A549 (cell line): ENCODE results near the gene AQP10. TPM values are rescaled to one million over a fixed set of nuclear protein-coding genes. Genes with fewer than 3 reads are reported as not detected.
"Not testable (repeated sequence)": the region's sequence is repeated elsewhere in the genome, so short reads cannot be mapped to it uniquely, and the experiment has no call there.

Experiments
- ATAC-seq, 2 experiments: fragments of 200-7000 bp in 1 of 2; fragments of >200 bp in 1 of 2; cut with Nextera tagmentation in 1 of 2; cut with Tn5 transposase in 1 of 2; 3 replicates each; pipeline versions ENCODE4 v1.8.0 to v1.9.1; 2018 to 2020; ENCODE audit warnings: mild to moderate bottlenecking in 1 of 2, moderate library complexity in 1 of 2
- CTCF ChIA-PET: fragments of 300-600 bp; sonication (Branson Sonifier 250); formaldehyde crosslinking; extraction: SDS; loops from one replicate; lab custom pipeline; 2021; ENCODE audit warnings: antibody characterized with exemption, inconsistent platforms; lab: Yijun Ruan, JAX
- POLR2A ChIA-PET: fragments of 350-600 bp; formaldehyde crosslinking; extraction: SDS; loops from one replicate; lab custom pipeline; 2021; ENCODE audit warnings: antibody characterized with exemption, inconsistent platforms; lab: Yijun Ruan, JAX
- DNase-seq, 2 experiments: peaks; one replicate each; pipeline versions ENCODE4 v3.0.0 to v3.0.0-alpha.2; 2011 to 2016; ENCODE audit warnings: low read depth in 1 of 2, low spot score in 1 of 2
- FAIRE-seq: peaks from 2 replicates; lab custom pipeline; 2011; peaks lifted over from hg19 to GRCh38; lab: Jason Lieb, UNC
- H3K27ac ChIP-seq, 2 experiments: fragments of >200 bp; sonication (Bioruptor Twin); formaldehyde crosslinking; 3 replicates each; pipeline ENCODE4 v1.5.1; 2016 to 2017
- H3K4me1 ChIP-seq: fragments of >200 bp; sonication (Bioruptor Twin); formaldehyde crosslinking; 3 replicates; pipeline ENCODE4 v1.6.1; 2016
- H3K4me2 ChIP-seq: fragments of >200 bp; sonication (Bioruptor Twin); formaldehyde crosslinking; 3 replicates; pipeline ENCODE4 v1.6.1; 2016
- H3K4me3 ChIP-seq: fragments of >200 bp; sonication (Bioruptor Twin); formaldehyde crosslinking; 3 replicates; pipeline ENCODE4 v1.5.1; 2016
- H3K9me3 ChIP-seq: fragments of >200 bp; sonication (Bioruptor Twin); formaldehyde crosslinking; 3 replicates; pipeline ENCODE4 v1.6.1; 2016
- CBX2 ChIP-seq: fragments of 200-600 bp; sonication (generic); IDR thresholded peaks from 2 replicates; pipeline ENCODE4 v1.6.1; 2016; ENCODE audit warnings: low read depth, mild to moderate bottlenecking, borderline replicate concordance
- CHD2 ChIP-seq: fragments of 150-350 bp; IDR thresholded peaks from 2 replicates; pipeline ENCODE4 v1.6.1; 2014; ENCODE audit warnings: low read length; ENCODE audit not compliant: partially characterized antibody
- CHD4 ChIP-seq: fragments of 200-600 bp; sonication (generic); IDR thresholded peaks from 2 replicates; pipeline ENCODE4 v1.6.1; 2016; ENCODE audit warnings: antibody characterized with exemption, mild to moderate bottlenecking, borderline replicate concordance
- FOSB ChIP-seq: fragments of 250-450 bp; sonication (Bioruptor Pico); IDR thresholded peaks from 2 replicates; pipeline ENCODE4 v1.5.0; 2020; ENCODE audit warnings: mild to moderate bottlenecking, moderate library complexity
- FOXS1 ChIP-seq: fragments of 250-450 bp; sonication (Bioruptor Pico); IDR thresholded peaks from 2 replicates; pipeline ENCODE4 v1.5.0; 2020; ENCODE audit warnings: mild to moderate bottlenecking, moderate library complexity
- GATA3 ChIP-seq: IDR thresholded peaks from 2 replicates; pipeline ENCODE4 v1.6.1; 2012; ENCODE audit warnings: borderline replicate concordance
- KDM5A ChIP-seq: fragments of 200-600 bp; sonication (generic); IDR thresholded peaks from 2 replicates; pipeline ENCODE4 v1.6.1; 2016; ENCODE audit warnings: antibody characterized with exemption, mild to moderate bottlenecking
- MAZ ChIP-seq: fragments of 150-350 bp; IDR thresholded peaks from 2 replicates; pipeline ENCODE4 v1.6.1; 2014; ENCODE audit warnings: antibody characterized with exemption, low read depth, low read length, borderline replicate concordance
- NFE2L2 ChIP-seq: fragments of 150-350 bp; conservative IDR thresholded peaks from 2 replicates; pipeline ENCODE4 v1.6.1; 2014; ENCODE audit warnings: low read length
- NPAS2 ChIP-seq: fragments of 250-450 bp; sonication (Bioruptor Pico); IDR thresholded peaks from 2 replicates; pipeline ENCODE4 v1.8.0; 2022; ENCODE audit warnings: mild to moderate bottlenecking, moderate library complexity, borderline replicate concordance
- SMC3 ChIP-seq: fragments of >200 bp; sonication (Bioruptor Twin); formaldehyde crosslinking; IDR thresholded peaks from 3 replicates; pipeline ENCODE4 v1.6.1; 2018; ENCODE audit warnings: inconsistent platforms
- ZFP36 ChIP-seq: fragments of 450-650 bp; IDR thresholded peaks from 2 replicates; pipeline ENCODE4 v1.6.1; 2014; ENCODE audit warnings: borderline replicate concordance; ENCODE audit not compliant: partially characterized antibody
- ZSCAN20 ChIP-seq: fragments of 250-450 bp; sonication (Bioruptor Pico); IDR thresholded peaks from 2 replicates; pipeline ENCODE4 v1.8.0; 2022; ENCODE audit warnings: mild to moderate bottlenecking, moderate library complexity
- WGBS: methylation state at CpG from one replicate; pipeline ENCODE4 v1.1.6; 2017; ENCODE audit errors: missing lambda C conversion rate; 5-methylcytosine and 5-hydroxymethylcytosine counted together
- polyA plus RNA-seq, 4 experiments: library from polyadenylated mRNA; depleted of rRNA in 3 of 4; stranded (reverse); fragments of >200 nt; fragmentation: RNase III in 1 of 4; extraction: RNeasy Plus Mini Kit Qiagen cat#74134 plus additional on column Dnase treatment in 1 of 4; gene quantifications; 2 replicates in 3 of 4; 3 replicates in 1 of 4; pipeline ENCODE4 v1.2.3, GENCODE V29; 2011 to 2017
- TF ChIP-seq, protein P1 (sequence below): fragments of >200 bp; sonication (Bioruptor Twin); formaldehyde crosslinking; IDR thresholded peaks from 2 replicates; pipeline ENCODE4 v1.6.1; 2016
- TF ChIP-seq, protein P2 (sequence below): fragments of 450-650 bp; IDR thresholded peaks from 2 replicates; pipeline ENCODE4 v1.6.1; 2014; ENCODE audit warnings: antibody characterized with exemption
- TF ChIP-seq, protein P3 (sequence below): fragments of 250-450 bp; sonication (Bioruptor Pico); IDR thresholded peaks from 2 replicates; pipeline ENCODE4 v1.5.0; 2020; ENCODE audit warnings: low read depth, mild to moderate bottlenecking, moderate library complexity
- TF ChIP-seq, protein P4 (sequence below): fragments of 150-350 bp; IDR thresholded peaks from 2 replicates; pipeline ENCODE4 v1.6.1; 2014; ENCODE audit warnings: low read depth, mild to moderate bottlenecking, low read length
- TF ChIP-seq, protein P5 (sequence below): fragments of 200-600 bp; sonication (generic); IDR thresholded peaks from 2 replicates; pipeline ENCODE4 v1.6.1; 2016; ENCODE audit warnings: antibody characterized with exemption, mild to moderate bottlenecking, moderate library complexity

Gene AQP10
- polyA plus RNA-seq, 2 of the 4 experiments (the other 2 are of a cell fraction), result not detected

DNA sequence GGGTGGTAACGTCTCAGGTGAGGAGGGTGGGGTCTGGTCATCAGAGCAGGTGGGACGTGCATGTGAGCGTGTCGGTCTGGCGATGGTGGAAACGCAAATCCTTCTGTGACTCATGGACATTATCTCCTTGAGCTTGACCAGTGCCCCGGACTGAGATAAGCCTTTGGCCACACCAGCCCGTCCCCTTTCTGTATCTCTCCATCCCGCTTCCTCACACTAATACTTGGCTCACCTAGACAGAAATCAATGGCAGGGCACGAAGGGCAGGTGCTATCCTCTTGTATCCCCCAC is 7.9 kb upstream of the AQP10 start:
- FAIRE-seq, result no peak
- ChIA-PET CTCF (interaction anchor here (4.0 kb wide), 1 partner anchor 11 kb away, joined by 19 read pairs; the partner anchor contains the start of gene ATP8B2), POLR2A (no interaction called here)
- 64% methylated on average over 10 of the region's 10 CpGs for WGBS
- H3K27ac ChIP-seq, result no peak overlapping the region
- H3K4me3 ChIP-seq, result no peak overlapping the region
- no peak for ATAC-seq
- no peak for DNase-seq
- TF ChIP-seq NPAS2 (CRISPR knock-in tag), result no peak
- TF ChIP-seq ZSCAN20, result no peak
- TF ChIP-seq, protein P1, sequence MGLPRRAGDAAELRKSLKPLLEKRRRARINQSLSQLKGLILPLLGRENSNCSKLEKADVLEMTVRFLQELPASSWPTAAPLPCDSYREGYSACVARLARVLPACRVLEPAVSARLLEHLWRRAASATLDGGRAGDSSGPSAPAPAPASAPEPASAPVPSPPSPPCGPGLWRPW, result no peak
- TF ChIP-seq CHD4, result no peak
- TF ChIP-seq NFE2L2, result no peak
- TF ChIP-seq MAZ, result no peak
- no peak for TF ChIP-seq ZFP36
- no peak for TF ChIP-seq GATA3
- TF ChIP-seq FOXS1 (CRISPR knock-in tag), result no peak
- TF ChIP-seq, protein P2, sequence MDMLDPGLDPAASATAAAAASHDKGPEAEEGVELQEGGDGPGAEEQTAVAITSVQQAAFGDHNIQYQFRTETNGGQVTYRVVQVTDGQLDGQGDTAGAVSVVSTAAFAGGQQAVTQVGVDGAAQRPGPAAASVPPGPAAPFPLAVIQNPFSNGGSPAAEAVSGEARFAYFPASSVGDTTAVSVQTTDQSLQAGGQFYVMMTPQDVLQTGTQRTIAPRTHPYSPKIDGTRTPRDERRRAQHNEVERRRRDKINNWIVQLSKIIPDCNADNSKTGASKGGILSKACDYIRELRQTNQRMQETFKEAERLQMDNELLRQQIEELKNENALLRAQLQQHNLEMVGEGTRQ, result no peak
- TF ChIP-seq, protein P3, sequence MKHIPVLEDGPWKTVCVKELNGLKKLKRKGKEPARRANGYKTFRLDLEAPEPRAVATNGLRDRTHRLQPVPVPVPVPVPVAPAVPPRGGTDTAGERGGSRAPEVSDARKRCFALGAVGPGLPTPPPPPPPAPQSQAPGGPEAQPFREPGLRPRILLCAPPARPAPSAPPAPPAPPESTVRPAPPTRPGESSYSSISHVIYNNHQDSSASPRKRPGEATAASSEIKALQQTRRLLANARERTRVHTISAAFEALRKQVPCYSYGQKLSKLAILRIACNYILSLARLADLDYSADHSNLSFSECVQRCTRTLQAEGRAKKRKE (CRISPR knock-in tag), result no peak
- no peak for TF ChIP-seq KDM5A
- no peak for TF ChIP-seq SMC3
- TF ChIP-seq, protein P4, sequence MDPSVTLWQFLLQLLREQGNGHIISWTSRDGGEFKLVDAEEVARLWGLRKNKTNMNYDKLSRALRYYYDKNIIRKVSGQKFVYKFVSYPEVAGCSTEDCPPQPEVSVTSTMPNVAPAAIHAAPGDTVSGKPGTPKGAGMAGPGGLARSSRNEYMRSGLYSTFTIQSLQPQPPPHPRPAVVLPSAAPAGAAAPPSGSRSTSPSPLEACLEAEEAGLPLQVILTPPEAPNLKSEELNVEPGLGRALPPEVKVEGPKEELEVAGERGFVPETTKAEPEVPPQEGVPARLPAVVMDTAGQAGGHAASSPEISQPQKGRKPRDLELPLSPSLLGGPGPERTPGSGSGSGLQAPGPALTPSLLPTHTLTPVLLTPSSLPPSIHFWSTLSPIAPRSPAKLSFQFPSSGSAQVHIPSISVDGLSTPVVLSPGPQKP, result no peak
- TF ChIP-seq, protein P5, sequence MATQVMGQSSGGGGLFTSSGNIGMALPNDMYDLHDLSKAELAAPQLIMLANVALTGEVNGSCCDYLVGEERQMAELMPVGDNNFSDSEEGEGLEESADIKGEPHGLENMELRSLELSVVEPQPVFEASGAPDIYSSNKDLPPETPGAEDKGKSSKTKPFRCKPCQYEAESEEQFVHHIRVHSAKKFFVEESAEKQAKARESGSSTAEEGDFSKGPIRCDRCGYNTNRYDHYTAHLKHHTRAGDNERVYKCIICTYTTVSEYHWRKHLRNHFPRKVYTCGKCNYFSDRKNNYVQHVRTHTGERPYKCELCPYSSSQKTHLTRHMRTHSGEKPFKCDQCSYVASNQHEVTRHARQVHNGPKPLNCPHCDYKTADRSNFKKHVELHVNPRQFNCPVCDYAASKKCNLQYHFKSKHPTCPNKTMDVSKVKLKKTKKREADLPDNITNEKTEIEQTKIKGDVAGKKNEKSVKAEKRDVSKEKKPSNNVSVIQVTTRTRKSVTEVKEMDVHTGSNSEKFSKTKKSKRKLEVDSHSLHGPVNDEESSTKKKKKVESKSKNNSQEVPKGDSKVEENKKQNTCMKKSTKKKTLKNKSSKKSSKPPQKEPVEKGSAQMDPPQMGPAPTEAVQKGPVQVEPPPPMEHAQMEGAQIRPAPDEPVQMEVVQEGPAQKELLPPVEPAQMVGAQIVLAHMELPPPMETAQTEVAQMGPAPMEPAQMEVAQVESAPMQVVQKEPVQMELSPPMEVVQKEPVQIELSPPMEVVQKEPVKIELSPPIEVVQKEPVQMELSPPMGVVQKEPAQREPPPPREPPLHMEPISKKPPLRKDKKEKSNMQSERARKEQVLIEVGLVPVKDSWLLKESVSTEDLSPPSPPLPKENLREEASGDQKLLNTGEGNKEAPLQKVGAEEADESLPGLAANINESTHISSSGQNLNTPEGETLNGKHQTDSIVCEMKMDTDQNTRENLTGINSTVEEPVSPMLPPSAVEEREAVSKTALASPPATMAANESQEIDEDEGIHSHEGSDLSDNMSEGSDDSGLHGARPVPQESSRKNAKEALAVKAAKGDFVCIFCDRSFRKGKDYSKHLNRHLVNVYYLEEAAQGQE, result no peak
- no peak for TF ChIP-seq FOSB (CRISPR knock-in tag)
- TF ChIP-seq CBX2, result no peak
- TF ChIP-seq CHD2, result no peak
- TF ChIP-seq, all 56 proteins: peak for 0
- H3K4me2 ChIP-seq, result no peak overlapping the region
- no peaks in the 10 kb centered on the region for H3K9me3 ChIP-seq
- no peaks in the 10 kb centered on the region for H3K4me1 ChIP-seq

DNA sequence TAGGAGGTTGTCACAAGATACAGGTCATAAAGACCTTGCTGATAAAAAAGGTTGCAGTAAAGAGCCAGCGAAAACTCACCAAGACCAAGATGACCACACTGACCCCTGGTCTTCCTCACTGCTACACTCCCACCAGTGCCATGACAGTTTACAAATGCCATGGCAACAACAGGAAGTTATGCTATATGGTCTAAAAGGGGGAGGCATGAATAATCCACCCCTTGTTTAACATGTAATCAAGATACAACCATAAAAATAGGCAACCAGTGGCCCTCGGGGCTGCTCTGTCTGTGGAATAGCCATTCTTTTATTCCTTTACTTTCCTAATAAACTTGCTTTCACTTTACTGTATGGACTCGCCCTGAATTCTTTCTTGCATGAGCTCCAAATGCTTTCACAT is 6.7 kb upstream of the AQP10 start:
- H3K4me2 ChIP-seq, H3K4me1 ChIP-seq, POLR2A ChIA-PET, DNase-seq, FAIRE-seq, ATAC-seq, H3K9me3 ChIP-seq, H3K4me3 ChIP-seq, H3K27ac ChIP-seq: not testable (repeated sequence)
- CTCF ChIA-PET, result interaction anchor here (0.6 to 4.0 kb wide), 3 partner anchors 10 to 21 kb away, joined by 3 to 19 read pairs (median 6); partner anchors contain the start of gene ATP8B2
- 52% methylated on average over 3 of the region's 3 CpGs for WGBS
